GM12892 (cell line): ENCODE data around the gene GSG1.
"Not testable (repeated sequence)": the region's sequence is repeated elsewhere in the genome, so short reads cannot be mapped to it uniquely, and the experiment has no call there.

ENCODE experiments used
- DNase-seq: peaks from one replicate; pipeline ENCODE4 v3.0.0; 2011; ENCODE audit not compliant: insufficient read length
- FAIRE-seq: peaks from 2 replicates; lab custom pipeline; 2011; peaks lifted over from hg19 to GRCh38; lab: Jason Lieb, UNC
- POLR2A ChIP-seq: IDR thresholded peaks from 2 replicates; pipeline ENCODE4 v1.6.1; 2011; ENCODE audit warnings: low read depth, low read length, control low read depth
- POLR2AphosphoS5 ChIP-seq: IDR thresholded peaks from 2 replicates; pipeline ENCODE4 v1.6.1; 2011; ENCODE audit warnings: low read depth, low read length, control low read depth
- TAF1 ChIP-seq: IDR thresholded peaks from 2 replicates; pipeline ENCODE4 v1.6.1; 2011; ENCODE audit warnings: low read depth, mild to moderate bottlenecking, control low read depth, low read length, borderline replicate concordance

Gene GSG1

GRCh38 chr12:13087766-13088165 lies 15.7 kb downstream of the GSG1 start:
- DNase-seq (no peak), FAIRE-seq (no peak)
- TF ChIP-seq POLR2A (no peak), TAF1 (no peak), POLR2AphosphoS5 (no peak)

GRCh38 chr12:13085968-13086686 lies 17.3 kb downstream of the GSG1 start:
- FAIRE-seq (no peak), DNase-seq (no peak)
- TF ChIP-seq POLR2A (no peak), POLR2AphosphoS5 (no peak), TAF1 (no peak)

GRCh38 chr12:13084898-13085640 lies 18.4 kb downstream of the GSG1 start:
- DNase-seq (no peak), FAIRE-seq (no peak)
- TF ChIP-seq TAF1: no peak
- TF ChIP-seq POLR2A: no peak
- TF ChIP-seq POLR2AphosphoS5: no peak

- DNase-seq, FAIRE-seq: not testable (repeated sequence)
Measured at GRCh38 chr12:13083638-13084037, 19.8 kb downstream of the GSG1 start.

GRCh38 chr12:13082861-13083260 lies 20.6 kb downstream of the GSG1 start:
- DNase-seq (no peak), FAIRE-seq (no peak)
- no peak for TF ChIP-seq POLR2A

GRCh38 chr12:13080266-13080665 lies 23.2 kb downstream of the GSG1 start:
- DNase-seq (no peak), FAIRE-seq (no peak)
- no peak for TF ChIP-seq TAF1
- TF ChIP-seq POLR2AphosphoS5: no peak
- no peak for TF ChIP-seq POLR2A

GRCh38 chr12:13079440-13079906 lies 24.0 kb downstream of the GSG1 start:
- no peak for FAIRE-seq
- TF ChIP-seq TAF1 (no peak), POLR2AphosphoS5 (no peak), POLR2A (no peak)
- no peak for DNase-seq

- TF ChIP-seq TAF1: no peak
- DNase-seq (no peak), FAIRE-seq (no peak)
Measured at GRCh38 chr12:13075786-13076570, 27.5 kb downstream of the GSG1 start.

GRCh38 chr12:13075118-13075480 lies 28.4 kb downstream of the GSG1 start:
- DNase-seq (no peak), FAIRE-seq (no peak)
- TF ChIP-seq POLR2A (no peak), POLR2AphosphoS5 (no peak), TAF1 (no peak)

GRCh38 chr12:13074396-13075117 lies 28.9 kb downstream of the GSG1 start:
- DNase-seq (no peak), FAIRE-seq (no peak)
- TF ChIP-seq TAF1: no peak
- no peak for TF ChIP-seq POLR2AphosphoS5
- TF ChIP-seq POLR2A: no peak

- FAIRE-seq: no peak
- DNase-seq: no peak
- TF ChIP-seq POLR2AphosphoS5: no peak
- no peak for TF ChIP-seq POLR2A
- TF ChIP-seq TAF1: no peak
Measured at GRCh38 chr12:13073173-13073572, 30.3 kb downstream of the GSG1 start.
